PC-3 (cell line): ENCODE results near the gene GPC6. TPM values are rescaled to one million over a fixed set of nuclear protein-coding genes. Genes with fewer than 3 reads are reported as not detected.

Experiments
- ATAC-seq: fragments of 200-7000 bp; cut with Tn5 transposase; 2 replicates; pipeline ENCODE4 v1.9.1; 2020; ENCODE audit warnings: mild to moderate bottlenecking, moderate library complexity
- BruUV-seq: library from RNA; stranded (reverse); fragments of 400-500 nt; replicated peaks from 2 replicates; lab custom pipeline; 2021; lab: Mats Ljungman, UMichigan
- CTCF ChIA-PET: fragments of 300-600 bp; sonication (Branson Sonifier 250); formaldehyde crosslinking; loops from one replicate; lab custom pipeline; 2022; ENCODE audit warnings: antibody characterized with exemption; lab: Charles Lee
- POLR2A ChIA-PET: fragments of 300-600 bp; sonication (Branson Sonifier 250); formaldehyde crosslinking; loops from one replicate; lab custom pipeline; 2022; ENCODE audit warnings: antibody characterized with exemption; ENCODE audit not compliant: unreplicated experiment; lab: Charles Lee
- DNase-seq: peaks from one replicate; pipeline ENCODE4 v3.0.0-alpha.2; 2015
- H2AFZ ChIP-seq: fragments of 300-600 bp; sonication (generic); 2 replicates; pipeline ENCODE4 v1.6.0; 2016; ENCODE audit warnings: antibody characterized with exemption, low read length
- H3F3A ChIP-seq: fragments of 300-600 bp; sonication (generic); one replicate; pipeline ENCODE4 v1.6.0; 2017; ENCODE audit warnings: antibody characterized with exemption, low read length, control low read depth, mild to moderate bottlenecking; ENCODE audit not compliant: unreplicated experiment
- H3K27ac ChIP-seq: fragments of 300-600 bp; sonication (generic); 2 replicates; pipeline ENCODE4 v1.5.1; 2016; ENCODE audit warnings: mild to moderate bottlenecking, low read length
- H3K27me3 ChIP-seq: fragments of 300-600 bp; sonication (generic); 2 replicates; pipeline ENCODE4 v1.6.1; 2016; ENCODE audit warnings: low read length, mixed read lengths
- H3K36me3 ChIP-seq: fragments of 300-600 bp; sonication (generic); 2 replicates; pipeline ENCODE4 v1.6.1; 2016; ENCODE audit warnings: low read depth, mixed run types, low read length, mixed read lengths
- H3K4me1 ChIP-seq: fragments of 300-600 bp; sonication (generic); 2 replicates; pipeline ENCODE4 v1.5.1; 2016; ENCODE audit warnings: low read length; ENCODE audit not compliant: insufficient read depth
- H3K4me2 ChIP-seq: fragments of 300-600 bp; sonication (generic); 2 replicates; pipeline ENCODE4 v1.6.0; 2016; ENCODE audit warnings: low read length
- H3K4me3 ChIP-seq: fragments of 300-600 bp; sonication (generic); 2 replicates; pipeline ENCODE4 v1.5.1; 2016; ENCODE audit warnings: mild to moderate bottlenecking, low read length, mixed read lengths
- H3K79me2 ChIP-seq: fragments of 300-600 bp; sonication (generic); 2 replicates; pipeline ENCODE4 v1.6.1; 2017; ENCODE audit warnings: low read length, mixed read lengths
- H3K9ac ChIP-seq: fragments of 300-600 bp; sonication (generic); 2 replicates; pipeline ENCODE4 v1.6.0; 2016; ENCODE audit warnings: mild to moderate bottlenecking, low read length
- H3K9me2 ChIP-seq: fragments of 300-600 bp; sonication (generic); replicated peaks from 2 replicates; pipeline ENCODE4 v1.6.1; 2016; ENCODE audit warnings: mixed run types, low read length, mixed read lengths
- H3K9me3 ChIP-seq: fragments of 300-600 bp; sonication (generic); 2 replicates; pipeline ENCODE4 v1.6.1; 2016; ENCODE audit warnings: low read length, mixed read lengths
- H4K20me1 ChIP-seq: fragments of 300-600 bp; sonication (generic); 2 replicates; pipeline ENCODE4 v1.6.1; 2016; ENCODE audit warnings: low read length, mixed read lengths
- CTCF ChIP-seq: fragments of 300-600 bp; sonication (generic); conservative IDR thresholded peaks from 2 replicates; pipeline ENCODE4 v1.5.1; 2017; ENCODE audit warnings: antibody characterized with exemption, low read depth, mild to moderate bottlenecking, low read length
- EZH2 ChIP-seq: fragments of 300-600 bp; sonication (generic); IDR thresholded peaks from one replicate; pipeline ENCODE4 v1.6.1; 2017; ENCODE audit warnings: antibody characterized with exemption, mild to moderate bottlenecking, low read length; ENCODE audit not compliant: unreplicated experiment
- EZH2phosphoT487 ChIP-seq: fragments of 300-600 bp; sonication (generic); IDR thresholded peaks from 2 replicates; pipeline ENCODE4 v1.6.1; 2018; ENCODE audit warnings: mild to moderate bottlenecking, antibody characterized with exemption, low read length, borderline replicate concordance
- intact Hi-C: fragments of 100-400 bp; cut with micrococcal nuclease; formaldehyde crosslinking; loops from 2 replicates; pipeline ENCODE4 v1.9.0; 2023
- total RNA-seq: library from RNA; depleted of rRNA; stranded (reverse); fragments of >200 nt; gene quantifications from 2 replicates; pipeline ENCODE4 v1.2.3, GENCODE V29; 2014

The GPC6 gene
- total RNA-seq, 1 experiment from 2014 or later = 3.5 TPM

- Histone ChIP-seq H3K4me2 (no peak overlapping the region), H3K4me3 (no peak overlapping the region), H4K20me1 (no peaks in the 10 kb centered on the region), H3F3A (no peaks in the 10 kb centered on the region), H3K79me2 (no peaks in the 10 kb centered on the region), H3K27ac (no peak overlapping the region), H3K27me3 (no peaks in the 10 kb centered on the region), H3K9ac (no peak overlapping the region), H2AFZ (no peak overlapping the region), H3K4me1 (peaks cover 12% of the 10 kb centered on the region; the same call in 1 of the 2 replicates), H3K9me3 (no peaks in the 10 kb centered on the region), H3K9me2 (no peaks in the 10 kb centered on the region), H3K36me3 (no peaks in the 10 kb centered on the region)
- ChIA-PET POLR2A (no interaction called here), CTCF (no interaction called here)
- ATAC-seq (no peak), DNase-seq (no peak)
- no TSS peak for BruUV-seq
- intact Hi-C loops = no loop called here
- no peak for TF ChIP-seq EZH2
- no peak for TF ChIP-seq CTCF
Measured at GRCh38 chr13:93341517-93341916, 114.9 kb downstream of the GPC6 start.

- no peak for ATAC-seq
- H3K79me2 ChIP-seq = no peaks in the 10 kb centered on the region
- no peak overlapping the region for H3K27ac ChIP-seq
- ChIA-PET POLR2A (no interaction called here), CTCF (no interaction called here)
- no peak for DNase-seq
- no peaks in the 10 kb centered on the region for H3K9me2 ChIP-seq
- no peaks in the 10 kb centered on the region for H3F3A ChIP-seq
- no peak for TF ChIP-seq CTCF
- no peak for TF ChIP-seq EZH2phosphoT487
- TF ChIP-seq EZH2 = no peak
- no peak overlapping the region for H3K9ac ChIP-seq
- no peak overlapping the region for H3K4me3 ChIP-seq
- no TSS peak for BruUV-seq
- no peak overlapping the region for H2AFZ ChIP-seq
- H3K9me3 ChIP-seq = no peaks in the 10 kb centered on the region
- H3K27me3 ChIP-seq = no peaks in the 10 kb centered on the region
- no peak overlapping the region for H3K4me2 ChIP-seq
- H4K20me1 ChIP-seq = no peaks in the 10 kb centered on the region
- H3K36me3 ChIP-seq = no peaks in the 10 kb centered on the region
- intact Hi-C loops = no loop called here
- H3K4me1 ChIP-seq = peaks cover 12% of the 10 kb centered on the region; the same call in 1 of the 2 replicates
Measured at GRCh38 chr13:93343097-93343496, 116.5 kb downstream of the GPC6 start.

GRCh38 chr13:93344048-93344705 is 117.6 kb downstream of the GPC6 start:
- CTCF ChIA-PET = no interaction called here
- no peaks in the 10 kb centered on the region for H3K79me2 ChIP-seq
- H4K20me1 ChIP-seq = no peaks in the 10 kb centered on the region
- H3K4me2 ChIP-seq = no peak overlapping the region
- H3K9me2 ChIP-seq = no peaks in the 10 kb centered on the region
- H3K27ac ChIP-seq = no peak overlapping the region
- no peak overlapping the region for H3K9ac ChIP-seq
- no peaks in the 10 kb centered on the region for H3K9me3 ChIP-seq
- H3K4me3 ChIP-seq = no peak overlapping the region
- no peaks in the 10 kb centered on the region for H3K27me3 ChIP-seq
- H3K4me1 ChIP-seq = peaks cover 6% of the 10 kb centered on the region; the same call in 1 of the 2 replicates
- intact Hi-C loops = no loop called here
- no peak for ATAC-seq
- no peak for DNase-seq
- BruUV-seq = no TSS peak
- no peaks in the 10 kb centered on the region for H3F3A ChIP-seq
- no peak overlapping the region for H2AFZ ChIP-seq
- no peak for TF ChIP-seq CTCF
- TF ChIP-seq EZH2 = no peak
- TF ChIP-seq EZH2phosphoT487 = no peak
- no peaks in the 10 kb centered on the region for H3K36me3 ChIP-seq
- POLR2A ChIA-PET = interaction anchor here (0.6 kb wide), 1 partner anchor 15 kb away, joined by 7 read pairs; no protein-coding TSS in a partner anchor
